Left cardiac atrium (tissue), 4 donors: ENCODE data around the gene SAA2. TPM values are rescaled to one million over a fixed set of nuclear protein-coding genes. Genes with fewer than 3 reads are reported as not detected.
"Not testable (repeated sequence)": the region's sequence is repeated elsewhere in the genome, so short reads cannot be mapped to it uniquely, and the experiment has no call there.

Experiments used
- ATAC-seq, 2 donors: fragments of 200-7000 bp; cut with Tn5 transposase; one replicate each; pipeline ENCODE4 v1.9.1; 2020; ENCODE audit warnings: mild to moderate bottlenecking in 2 of 2, moderate library complexity in 2 of 2
- DNase-seq: peaks from one replicate; pipeline ENCODE4 v3.0.0-alpha.2; 2020
- intact Hi-C, 2 donors: fragments of 100-400 bp; cut with DNase I; formaldehyde crosslinking; loops; one replicate each; pipeline versions ENCODE4 v1.14.1 to v1.15.1; 2022 to 2023
- long read RNA-seq: library from polyadenylated mRNA; unstranded; transcript quantifications from one replicate; pipeline ENCODE4 v2.0.0, GENCODE V29; 2021
- total RNA-seq, 2 donors: library from RNA; stranded (reverse); fragmentation: NEBNext Ultra II Directional; extraction: Animal tissue kit (Norgen Biotek cat#: 25700); gene quantifications; one replicate each; pipeline ENCODE4 v1.2.1, GENCODE V29; 2021
- donor health status: DM: no; HTN: yes; CAD: no.
- donor health status: DM: no; HTN: yes; CAD: no; lungs with severe emphysema.
- donor health status: DM: yes; HTN: yes; CAD: no.
- donor health status: Dilated cardiomyopathy.

Gene SAA2
- total RNA-seq: 100 to 1,000 TPM in 1 of 2 donors, 10 to 100 TPM in 1; 45.8 to 223 TPM
- long read RNA-seq, partial matches to known transcripts: 0 of 1 reads
- long read RNA-seq, other reads (novel, unspliced or antisense): 0 of 1 reads

GRCh38 chr11:18248561-18248960 lies at the start of gene SAA2:
Gene SAA2, minus strand, starts transcription at chr11:18248668. Its CDS starts 657 bp downstream, at chr11:18248011.
- ATAC-seq (peak in 1 of 2 donors; percentile 34), DNase-seq (no peak)
- intact Hi-C loops: no loop called here

GRCh38 chr11:18295316-18295715 lies 46.8 kb upstream of the SAA2 start:
- intact Hi-C loops: no loop called here
- ATAC-seq (no peak), DNase-seq (no peak)

- intact Hi-C loops: no loop called here
- ATAC-seq: no peak
- no peak for DNase-seq
Observed at GRCh38 chr11:18294862-18295261, 46.4 kb upstream of the SAA2 start.

- ATAC-seq (no peak), DNase-seq (no peak)
- intact Hi-C loops: no loop called here
Observed at GRCh38 chr11:18288911-18289310, 40.4 kb upstream of the SAA2 start.

- DNase-seq: no peak
- intact Hi-C loops: no loop called here
Observed at GRCh38 chr11:18285841-18286240, 37.4 kb upstream of the SAA2 start.

GRCh38 chr11:18282626-18283025 lies 34.2 kb upstream of the SAA2 start:
- no peak for ATAC-seq
- intact Hi-C loops: no loop called here

More at GRCh38 chr11:18285841-18286240, 37.4 kb upstream of the SAA2 start:
- ATAC-seq: no peak

GRCh38 chr11:18280438-18281045 lies 32.1 kb upstream of the SAA2 start:
- no peak for ATAC-seq
- intact Hi-C loops: no loop called here
- no peak for DNase-seq

More at GRCh38 chr11:18282626-18283025, 34.2 kb upstream of the SAA2 start:
- DNase-seq: no peak

GRCh38 chr11:18277565-18278271 lies 29.2 kb upstream of the SAA2 start:
- no peak for DNase-seq
- ATAC-seq: peak; percentile 68 to 77
- intact Hi-C loops: no loop called here

- no peak for ATAC-seq
- intact Hi-C loops: no loop called here
- no peak for DNase-seq
Observed at GRCh38 chr11:18271206-18271605, 22.7 kb upstream of the SAA2 start.

GRCh38 chr11:18270102-18270501 lies 21.6 kb upstream of the SAA2 start:
- ATAC-seq (no peak), DNase-seq (no peak)
- intact Hi-C loops: no loop called here

GRCh38 chr11:18269252-18269651 lies 20.8 kb upstream of the SAA2 start:
- ATAC-seq, intact Hi-C loops, DNase-seq: not testable (repeated sequence)

GRCh38 chr11:18267335-18268133 lies 19.1 kb upstream of the SAA2 start:
- DNase-seq, ATAC-seq, intact Hi-C loops: not testable (repeated sequence)

GRCh38 chr11:18265949-18266348 lies 17.5 kb upstream of the SAA2 start, which contains the start of gene SAA1:
Gene SAA1, plus strand, starts transcription at chr11:18266264. Its CDS starts 624 bp downstream, at chr11:18266888.
- ATAC-seq: no peak
- no peak for DNase-seq
- intact Hi-C loops: no loop called here

GRCh38 chr11:18264677-18265555 lies 16.4 kb upstream of the SAA2 start:
- intact Hi-C loops: no loop called here
- DNase-seq (no peak), ATAC-seq (no peak)

GRCh38 chr11:18264035-18264434 lies 15.6 kb upstream of the SAA2 start:
- intact Hi-C loops: no loop called here
- no peak for ATAC-seq

GRCh38 chr11:18262681-18263350 lies 14.3 kb upstream of the SAA2 start:
- intact Hi-C loops, ATAC-seq, DNase-seq: not testable (repeated sequence)

More at GRCh38 chr11:18264035-18264434, 15.6 kb upstream of the SAA2 start:
- no peak for DNase-seq

GRCh38 chr11:18261721-18262120 lies 13.3 kb upstream of the SAA2 start:
- ATAC-seq: no peak
- DNase-seq: no peak
- intact Hi-C loops: no loop called here

GRCh38 chr11:18259259-18259658 lies 10.8 kb upstream of the SAA2 start:
- intact Hi-C loops: no loop called here
- ATAC-seq (no peak), DNase-seq (no peak)
